Measurements from ENCODE around the gene POPDC2. TPM values are rescaled to one million over a fixed set of nuclear protein-coding genes. Genes with fewer than 3 reads are reported as not detected.

POPDC2 gene
- total RNA-seq, 4 donors from 2014 or later = 19.7 to 98.2 (median 67.6) TPM

GRCh38 chr3:119639494-119640350, 20.7 kb downstream of the POPDC2 start:
- no peak for TF ChIP-seq CTCF (IDR thresholded peaks at IDR 0.05)
- TF ChIP-seq POLR2AphosphoS5 (IDR thresholded peaks at IDR 0.05) = no peak
- no peak for TF ChIP-seq EP300 (IDR thresholded peaks at IDR 0.05)
- TF ChIP-seq POLR2A (IDR thresholded peaks at IDR 0.05) = no peak
- Histone ChIP-seq H3K9me3 (no peaks in the 10 kb centered on the region), H3K27me3 (no peaks in the 10 kb centered on the region), H3K27ac (peak overlapping the region in 2 of 4 donors; percentile 42 to 78), H3K4me1 (peaks cover 0 to 11% (median 5%) of the 10 kb centered on the region in 3 donors), H3K4me3 (no peak overlapping the region), H3K36me3 (peaks cover 0 to 25% of the 10 kb centered on the region in 2 donors)
- WGBS, 2 donors (ENCODE audit: low coverage in 1 of 2) = 47 to 87% methylated on average over 2 of the region's 2 CpGs
- ATAC-seq = no peak

GRCh38 chr3:119637679-119638477, 22.5 kb downstream of the POPDC2 start:
- Histone ChIP-seq H3K4me1 (peaks cover 0 to 11% (median 5%) of the 10 kb centered on the region in 3 donors), H3K27me3 (no peaks in the 10 kb centered on the region), H3K27ac (peak overlapping the region in 3 of 4 donors; percentile 42 to 81 (median 78)), H3K36me3 (peaks cover 0 to 18% of the 10 kb centered on the region in 2 donors), H3K9me3 (no peaks in the 10 kb centered on the region), H3K4me3 (no peak overlapping the region)
- ATAC-seq = peak; percentile 56
- peak; percentile 48 for TF ChIP-seq POLR2AphosphoS5 (IDR thresholded peaks at IDR 0.05)
- TF ChIP-seq CTCF (IDR thresholded peaks at IDR 0.05) = no peak
- TF ChIP-seq EP300 (IDR thresholded peaks at IDR 0.05) = no peak
- WGBS, 2 donors (ENCODE audit: low coverage in 1 of 2) = 43 to 50% methylated on average over 3 of the region's 3 CpGs

GRCh38 chr3:119636891-119637611, 23.3 kb downstream of the POPDC2 start:
- TF ChIP-seq POLR2AphosphoS5 (IDR thresholded peaks at IDR 0.05) (no peak), EP300 (IDR thresholded peaks at IDR 0.05) (no peak), CTCF (IDR thresholded peaks at IDR 0.05) (no peak), POLR2A (IDR thresholded peaks at IDR 0.05) (no peak)
- no peak overlapping the region for H3K4me3 ChIP-seq
- no peaks in the 10 kb centered on the region for H3K9me3 ChIP-seq
- peaks cover 0 to 11% (median 5%) of the 10 kb centered on the region in 3 donors for H3K4me1 ChIP-seq
- no peaks in the 10 kb centered on the region for H3K27me3 ChIP-seq
- 85 to 90% methylated on average over 4 of the region's 4 CpGs for WGBS, 2 donors (ENCODE audit: low coverage in 1 of 2)
- peak overlapping the region in 3 of 4 donors; percentile 42 to 81 (median 78) for H3K27ac ChIP-seq
- ATAC-seq = no peak
- H3K36me3 ChIP-seq = peaks cover 0 to 11% of the 10 kb centered on the region in 2 donors

- TF ChIP-seq CTCF (IDR thresholded peaks at IDR 0.05) = no peak
- TF ChIP-seq EP300 (IDR thresholded peaks at IDR 0.05) = no peak
- no peak for TF ChIP-seq POLR2A (IDR thresholded peaks at IDR 0.05)
- TF ChIP-seq POLR2AphosphoS5 (IDR thresholded peaks at IDR 0.05) = no peak
- no peak for ATAC-seq
- Histone ChIP-seq H3K9me3 (no peaks in the 10 kb centered on the region), H3K27me3 (no peaks in the 10 kb centered on the region), H3K4me1 (peaks cover 0 to 12% (median 5%) of the 10 kb centered on the region in 3 donors), H3K36me3 (peaks cover 0 to 3% of the 10 kb centered on the region in 2 donors), H3K4me3 (no peak overlapping the region), H3K27ac (peak overlapping the region in 2 of 4 donors; percentile 42 to 78)
- WGBS, 2 donors (ENCODE audit: low coverage in 1 of 2) = 44 to 60% methylated on average over 1 of the region's 1 CpG
These were observed 24.1 kb downstream of the POPDC2 start for GRCh38 chr3:119636249-119636648.
